NOMO-1 treated with DMSO at 0.1 percent for 48 hours (cell line): Measurements from ENCODE around the gene MAP4K1.
"Not testable (repeated sequence)": the region's sequence is repeated elsewhere in the genome, so short reads cannot be mapped to it uniquely, and the experiment has no call there.

Experiments used
- DNase-seq: peaks from one replicate; lab custom pipeline; 2025; ENCODE audit not compliant: unreplicated experiment; lab: John Stamatoyannopoulos, UW

The MAP4K1 gene

DNA sequence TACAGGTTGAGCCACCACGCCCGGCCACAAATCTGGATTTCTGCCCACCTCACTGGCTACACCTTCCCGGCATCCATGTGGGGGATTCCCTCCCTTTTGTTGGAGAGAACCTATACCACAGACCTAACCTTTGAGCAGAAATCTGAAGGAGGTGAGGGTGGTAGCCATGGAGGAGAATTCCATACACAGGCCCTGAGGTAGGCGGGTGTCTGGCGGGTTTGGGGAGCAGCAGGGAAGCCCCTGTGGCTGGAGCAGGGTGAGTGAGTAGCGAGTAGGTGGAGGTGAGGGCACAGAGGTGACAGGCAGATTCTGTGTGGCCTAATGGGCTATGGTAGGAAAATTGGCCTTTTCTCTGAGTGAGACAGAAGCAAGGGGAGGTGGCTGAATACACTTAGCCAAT lies 11.8 kb upstream of the MAP4K1 start:
- DNase-seq: no peak

DNA sequence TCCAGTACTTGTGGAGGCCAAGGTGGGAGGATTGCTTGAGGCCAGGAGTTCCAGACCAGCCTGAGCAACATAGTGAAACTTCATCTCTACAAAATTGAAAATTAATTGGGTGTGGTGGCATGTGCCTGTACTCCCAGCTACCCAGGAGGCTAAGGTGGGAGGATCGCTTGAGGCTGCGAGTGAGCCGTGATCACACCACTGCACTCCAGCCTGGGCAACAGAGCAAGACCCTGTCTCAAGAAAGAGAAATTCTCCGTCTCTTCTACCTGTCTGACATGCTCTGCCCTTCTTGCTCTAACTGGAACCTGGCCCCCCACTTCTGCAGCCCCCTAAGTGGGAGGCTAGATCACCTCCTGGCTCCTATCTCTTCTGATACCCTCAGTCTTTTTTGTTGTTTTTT lies 8.6 kb upstream of the MAP4K1 start:
- DNase-seq: no peak

DNA sequence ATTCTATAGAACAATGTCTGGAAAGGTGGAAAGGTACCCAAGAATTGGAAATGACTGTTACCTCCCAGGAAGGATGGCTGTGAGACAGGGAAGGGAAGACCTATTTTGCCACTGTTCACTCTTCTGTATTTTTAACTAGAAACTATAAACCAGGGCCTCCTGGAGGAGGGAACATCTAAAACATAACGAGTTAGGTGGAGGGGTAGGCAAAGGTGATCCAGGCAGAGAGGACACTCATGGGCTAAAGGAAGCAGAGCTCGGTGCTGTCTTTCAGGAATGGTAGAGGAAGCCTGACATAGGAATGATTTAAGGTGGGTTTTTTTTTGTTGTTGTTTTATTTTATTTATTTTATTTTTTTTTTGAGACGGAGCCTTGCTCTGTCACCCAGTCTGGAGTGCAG lies 7.1 kb upstream of the MAP4K1 start:
- no peak for DNase-seq

DNA sequence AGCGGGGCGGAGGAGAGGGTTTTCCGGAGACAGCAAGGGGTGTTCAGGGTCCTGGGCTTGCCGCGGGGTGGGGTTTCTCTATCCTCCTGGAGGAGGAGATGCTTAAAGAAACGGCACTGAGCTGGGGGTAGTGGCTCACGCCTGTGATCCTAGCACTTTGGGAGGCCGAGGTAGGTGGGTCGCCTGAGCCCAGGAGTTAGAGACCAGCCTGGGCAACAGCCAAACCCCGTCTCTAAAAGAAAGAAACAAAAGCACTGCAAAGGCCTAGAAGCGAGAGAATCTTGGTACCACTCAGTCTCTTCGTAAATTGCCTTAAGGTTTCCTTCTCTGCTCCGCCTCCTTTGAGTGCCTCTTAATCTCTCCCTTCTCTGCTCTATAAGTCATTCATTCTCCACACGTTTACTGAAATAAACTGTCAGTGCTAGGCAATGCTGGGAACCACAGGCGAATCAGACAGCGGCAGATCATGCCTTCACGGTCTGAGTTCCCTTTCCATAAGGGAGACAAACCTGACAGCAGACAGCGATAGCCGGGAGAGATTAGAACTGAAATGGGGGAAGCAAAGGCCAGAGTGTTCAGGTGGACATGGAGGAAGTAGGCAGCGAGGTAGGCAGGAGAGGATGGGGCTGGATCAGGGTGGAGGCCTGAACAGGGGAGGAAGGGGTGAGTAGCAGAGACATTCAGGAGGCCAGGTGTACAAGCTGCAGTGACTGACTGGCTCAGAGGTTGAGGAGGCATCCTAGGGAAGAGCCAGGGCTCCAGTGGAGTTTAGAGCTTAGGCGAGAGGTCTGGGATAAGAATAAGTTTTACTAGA lies 1.8 kb upstream of the MAP4K1 start:
- DNase-seq: no peak

DNA sequence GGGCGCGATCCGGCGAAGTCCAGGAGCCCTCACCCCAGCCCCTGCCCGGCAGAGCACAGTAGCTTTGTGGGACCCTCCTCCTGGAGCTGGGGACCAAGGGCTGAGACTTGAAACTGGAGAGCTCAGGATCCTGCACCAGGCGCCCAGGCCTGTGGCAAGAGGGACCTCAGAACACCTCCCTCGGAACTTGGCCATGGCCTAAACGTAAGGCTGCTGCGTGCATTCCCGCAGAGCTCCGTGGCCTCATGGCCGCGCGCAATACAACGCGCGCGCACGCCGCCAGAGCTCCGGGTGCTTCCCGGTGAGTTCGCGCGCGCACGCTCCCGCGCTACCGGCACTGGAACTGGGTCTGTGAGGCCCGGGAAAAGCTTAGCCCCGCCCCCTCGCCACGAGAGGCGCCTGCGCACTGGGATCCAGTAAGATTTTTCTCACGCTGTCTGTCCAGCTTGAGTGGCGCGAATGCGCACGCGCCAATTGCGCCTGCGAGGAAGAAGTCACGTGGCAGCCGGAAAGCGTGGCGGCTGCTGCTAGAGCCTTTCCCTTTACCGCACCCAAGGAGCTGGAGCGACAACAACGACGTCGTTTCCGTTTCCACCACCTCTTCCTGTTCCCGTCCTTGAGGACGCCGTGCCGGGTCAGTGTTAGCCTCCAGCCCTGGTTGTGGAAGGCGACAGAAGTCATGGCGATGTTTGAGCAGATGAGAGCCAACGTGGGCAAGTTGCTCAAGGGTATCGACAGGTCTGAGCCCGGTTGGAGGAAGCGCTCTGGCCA lies 1.0 kb upstream of the MAP4K1 start, which contains the start of gene EIF3K:
TSS of gene EIF3K (plus strand) at position 599 of the 771 bp plus-strand sequence. CDS start at position 680, 81 bp downstream.
- peak; percentile 99 for DNase-seq

DNA sequence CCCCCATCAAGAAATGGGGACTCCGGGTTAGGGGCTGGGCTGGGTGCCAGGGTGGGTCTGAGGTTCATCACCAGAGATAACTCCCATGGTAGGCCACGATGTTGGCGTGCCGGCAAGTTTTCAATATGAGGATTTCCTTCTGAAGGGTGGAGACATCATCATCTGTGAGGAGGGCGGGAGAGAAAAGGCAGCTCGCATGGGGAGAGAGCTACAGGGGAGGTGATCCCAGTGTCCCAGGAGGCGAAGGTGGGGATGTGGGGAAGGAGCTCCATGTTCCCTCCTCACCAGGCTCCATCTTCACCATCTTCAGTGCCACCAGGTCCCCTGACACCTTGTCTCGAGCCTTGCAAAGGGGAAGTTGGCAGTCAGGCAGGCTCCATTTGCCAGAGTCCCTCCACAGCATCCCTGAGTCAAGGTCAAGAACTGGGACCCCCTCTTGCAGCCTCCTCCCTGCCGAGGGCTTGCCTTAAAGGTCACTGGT lies 430 bp downstream of the MAP4K1 start:
- DNase-seq: no peak

DNA sequence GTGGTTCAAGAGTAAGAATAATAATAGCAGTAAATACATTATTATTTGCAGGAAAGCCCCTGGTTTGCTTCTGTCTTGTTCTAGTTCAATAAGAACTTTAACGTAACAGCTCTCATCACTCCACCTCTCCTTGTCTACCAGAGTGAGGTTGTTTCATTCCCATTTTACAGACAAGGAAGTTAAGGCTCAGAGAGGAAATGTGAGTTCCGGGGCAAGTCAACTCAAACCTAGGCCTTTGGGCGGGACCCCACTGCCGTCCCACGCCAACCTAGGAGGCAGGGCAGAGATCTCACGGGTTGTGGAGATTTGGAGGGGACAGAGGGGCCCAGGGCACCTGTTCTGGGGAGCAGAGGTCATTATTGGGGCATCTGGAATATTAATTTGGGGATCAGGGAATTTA lies 1.5 kb downstream of the MAP4K1 start:
- no peak for DNase-seq

DNA sequence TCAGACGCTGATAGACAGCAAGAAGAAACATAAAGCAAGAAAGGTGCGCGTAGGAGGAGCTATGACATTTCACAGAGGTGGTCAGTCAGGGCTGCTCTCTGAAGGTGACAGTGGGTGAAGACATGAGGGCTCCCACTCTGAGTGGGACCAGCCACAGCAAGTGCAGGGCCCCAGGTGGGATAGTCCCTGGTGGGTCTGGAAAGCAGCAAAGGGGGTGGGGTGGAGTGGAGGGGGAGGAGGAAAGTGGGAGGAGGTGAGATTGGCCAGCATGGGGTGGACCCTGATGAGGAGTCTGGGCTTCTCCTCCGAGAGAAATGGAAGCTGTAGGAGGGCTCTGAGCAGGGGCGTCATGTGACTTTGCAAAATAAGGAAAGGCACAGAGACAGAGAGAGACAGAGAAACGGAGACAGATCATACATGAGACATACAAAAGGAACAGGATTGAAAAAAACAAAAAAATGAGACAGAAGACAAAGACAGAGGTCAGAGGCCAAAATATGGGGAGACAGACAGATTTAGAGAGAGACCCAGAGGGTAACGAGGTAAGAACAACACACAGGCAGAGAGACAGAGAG lies 2.7 kb downstream of the MAP4K1 start:
- DNase-seq: no peak

DNA sequence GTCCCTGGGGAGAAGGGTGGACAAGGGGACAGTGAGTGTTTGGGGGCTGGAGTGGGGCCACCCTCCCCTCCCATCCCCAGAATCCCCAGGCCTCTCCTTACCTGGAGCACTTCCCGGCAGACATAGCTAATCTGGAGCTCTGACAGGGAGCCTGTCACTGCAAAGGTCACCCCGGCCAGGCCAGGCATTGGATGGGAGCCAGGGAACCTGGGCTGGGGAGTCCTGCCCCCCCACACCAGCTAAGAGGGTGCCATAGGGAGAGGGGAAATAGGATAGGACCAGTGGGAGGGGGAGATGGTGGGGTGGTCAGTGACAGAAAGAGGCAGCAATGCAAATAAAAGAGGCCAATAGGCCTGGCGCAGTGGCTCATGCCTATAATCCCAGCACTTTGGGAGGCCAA lies 3.5 kb downstream of the MAP4K1 start:
- no peak for DNase-seq

DNA sequence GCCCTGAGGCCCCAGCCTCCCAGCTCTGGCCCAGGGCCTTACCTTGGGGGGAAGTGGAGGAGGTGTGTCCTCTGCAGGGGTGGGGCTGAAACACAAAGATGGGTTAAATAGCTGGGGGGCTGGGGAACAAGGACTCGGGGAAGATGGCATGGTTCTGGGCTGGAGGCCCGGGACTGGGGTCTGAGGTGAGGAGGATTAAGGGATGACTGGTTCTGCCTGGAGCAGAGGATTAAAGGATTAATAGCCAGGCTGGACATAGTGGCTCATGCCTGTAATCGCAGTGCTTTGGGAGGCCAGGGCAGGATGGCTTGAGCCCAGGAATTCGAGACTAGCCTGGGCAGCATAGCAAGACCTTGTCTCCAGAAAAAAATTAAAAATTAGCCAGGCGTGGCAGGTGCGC lies 11.6 kb downstream of the MAP4K1 start:
- no peak for DNase-seq

DNA sequence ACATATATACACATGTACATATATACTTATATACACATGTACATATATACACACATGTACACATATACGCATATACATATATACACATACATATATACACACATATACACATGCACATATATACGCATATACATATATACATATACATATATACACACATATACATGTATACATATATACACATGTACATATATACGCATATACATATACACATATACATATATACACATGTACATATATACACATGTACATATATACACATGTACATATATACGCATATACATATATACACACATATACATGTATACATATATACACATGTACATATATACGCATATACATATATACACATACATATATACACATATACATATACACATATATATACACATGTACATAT lies 14.9 kb downstream of the MAP4K1 start:
- DNase-seq: not testable (repeated sequence)

DNA sequence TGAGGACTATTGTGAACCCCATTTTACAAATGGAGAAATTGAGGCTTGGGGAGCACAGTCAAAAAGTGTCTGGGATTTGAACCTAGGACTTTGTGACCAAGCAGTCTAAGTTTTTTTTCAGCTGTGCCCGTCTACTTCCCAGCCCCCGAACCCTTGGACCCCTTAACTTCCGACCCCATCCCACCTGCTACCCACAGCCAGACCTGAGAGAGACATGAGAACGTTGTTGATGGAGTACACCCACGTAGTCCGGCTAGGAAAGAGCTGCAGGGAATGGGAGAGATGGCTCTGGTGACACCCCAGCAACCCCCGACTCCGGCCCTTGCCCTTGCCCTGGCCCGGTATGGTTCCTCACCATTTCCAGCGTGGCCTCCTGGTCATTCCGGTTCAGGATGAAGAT lies 18.0 kb downstream of the MAP4K1 start:
- no peak for DNase-seq

DNA sequence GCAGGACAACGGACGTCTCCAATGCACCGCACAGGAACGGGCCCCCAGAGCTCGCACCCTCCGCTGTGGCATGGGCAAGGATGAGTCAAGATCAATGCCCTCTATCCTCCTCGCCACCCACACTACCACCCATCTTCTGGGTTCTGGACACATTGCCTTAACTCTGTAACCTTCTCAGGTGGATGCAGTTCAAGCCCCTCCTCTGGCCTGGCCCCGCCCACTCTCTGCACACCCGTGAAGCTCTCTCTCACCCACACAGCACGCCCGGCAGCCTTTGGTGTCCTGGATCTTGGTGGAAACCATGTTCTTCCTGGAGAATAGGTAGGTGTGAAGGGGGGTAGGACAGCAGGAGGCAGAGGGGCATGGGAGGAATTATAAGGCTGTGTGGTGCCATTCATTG lies 20.7 kb downstream of the MAP4K1 start:
- DNase-seq: no peak

DNA sequence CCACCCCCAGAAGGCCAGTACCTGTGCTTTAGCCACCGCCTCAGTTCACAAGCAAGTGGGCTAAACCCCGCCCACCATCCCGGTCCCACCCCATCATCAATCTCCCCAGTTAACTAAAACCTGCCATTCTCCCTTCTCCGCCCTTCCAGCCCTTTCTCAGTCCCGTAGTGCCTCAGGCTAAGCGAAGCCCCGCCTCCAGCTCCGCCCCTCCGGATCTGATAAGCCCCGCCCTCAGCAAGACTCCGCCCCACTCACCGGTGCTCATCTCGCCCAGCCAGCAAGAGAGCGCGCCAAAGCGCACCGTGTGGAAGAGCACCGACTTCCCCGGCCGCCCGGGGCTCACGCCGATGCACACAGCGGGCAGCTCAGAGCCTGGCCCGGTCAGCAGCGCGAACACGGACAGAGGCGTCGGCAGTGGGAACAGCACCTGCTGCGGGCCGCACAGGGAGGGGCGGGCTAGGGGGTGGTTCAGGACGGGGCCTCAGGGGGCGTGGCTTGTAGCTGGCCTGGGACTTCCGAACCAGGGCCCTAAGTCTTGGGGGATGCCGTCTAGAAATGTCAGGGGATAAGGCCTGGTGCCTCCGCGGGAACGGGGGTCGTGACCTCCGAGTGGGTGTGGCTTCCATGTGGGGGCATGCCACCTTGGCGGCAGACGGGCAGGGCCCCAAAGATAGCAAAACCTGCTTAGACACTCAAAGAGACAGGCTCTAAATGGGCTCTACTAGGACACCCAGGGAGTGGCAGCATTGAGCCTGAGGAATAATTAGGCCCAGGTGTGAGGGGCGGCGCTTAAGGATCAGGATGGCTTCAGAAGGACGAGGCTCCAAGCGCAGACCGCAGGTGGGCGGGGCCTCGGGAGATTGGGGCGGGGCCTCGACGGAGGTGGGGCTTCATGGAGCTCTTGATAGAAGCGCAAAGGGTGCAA lies 21.4 kb downstream of the MAP4K1 start:
- DNase-seq: no peak

DNA sequence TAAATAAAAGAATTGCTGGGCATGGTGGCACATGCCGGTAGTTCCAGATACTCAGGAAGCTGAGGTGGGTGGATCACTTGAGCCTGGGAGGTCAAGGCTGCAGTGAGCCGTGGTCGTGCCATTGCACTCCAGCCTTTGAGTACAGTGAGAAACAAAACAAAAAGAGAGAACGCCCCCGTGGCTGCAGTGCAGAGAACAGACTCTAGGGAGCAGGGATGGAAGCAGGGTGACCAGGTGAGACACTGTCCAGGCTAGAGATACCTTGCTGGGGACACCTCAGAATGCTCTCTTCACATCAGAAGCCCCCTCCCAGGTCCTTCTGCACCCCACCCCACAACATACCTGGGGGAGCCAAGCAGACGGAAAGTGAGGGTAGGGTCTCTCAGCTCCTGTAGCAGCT lies 24.8 kb downstream of the MAP4K1 start:
- no peak for DNase-seq

DNA sequence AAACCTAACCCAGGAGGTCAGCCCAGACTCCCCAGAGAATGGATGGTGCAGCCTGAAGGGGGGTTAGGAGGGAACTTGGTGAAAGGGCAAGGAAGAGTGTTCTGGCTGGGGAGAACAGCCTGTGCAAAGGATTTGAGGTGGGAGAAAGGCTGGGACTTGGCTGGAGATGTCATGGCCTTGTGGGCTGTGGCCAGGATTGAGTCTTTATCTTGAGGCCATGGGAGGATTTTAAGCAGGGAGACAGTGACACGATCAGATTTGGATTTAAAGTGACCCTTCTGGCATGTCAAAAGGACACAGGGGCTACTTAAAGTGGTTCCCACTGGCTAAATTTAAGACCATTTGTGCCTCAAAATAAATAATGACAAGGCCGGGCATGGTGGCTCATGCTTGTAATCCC lies 29.7 kb downstream of the MAP4K1 start:
- no peak for DNase-seq

DNA sequence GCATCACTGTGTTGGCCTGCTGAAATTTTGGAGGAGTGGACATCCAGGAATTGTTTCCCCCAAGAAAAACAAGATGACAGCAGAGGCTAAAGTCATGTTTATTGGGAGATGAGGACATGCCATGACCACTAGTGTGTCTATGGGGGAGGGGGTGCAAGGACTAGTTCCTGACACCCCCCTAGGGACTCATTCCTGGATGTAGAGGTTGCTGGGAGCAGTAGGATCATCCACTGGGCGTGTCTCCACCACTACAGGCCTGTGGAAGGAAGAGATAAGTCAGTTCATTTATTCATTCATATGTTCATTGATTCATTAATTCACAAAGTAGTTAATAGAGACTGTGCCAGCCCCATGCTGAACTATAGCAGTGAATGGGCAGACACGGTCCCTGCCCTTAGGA lies 30.2 kb downstream of the MAP4K1 start:
- DNase-seq: no peak

DNA sequence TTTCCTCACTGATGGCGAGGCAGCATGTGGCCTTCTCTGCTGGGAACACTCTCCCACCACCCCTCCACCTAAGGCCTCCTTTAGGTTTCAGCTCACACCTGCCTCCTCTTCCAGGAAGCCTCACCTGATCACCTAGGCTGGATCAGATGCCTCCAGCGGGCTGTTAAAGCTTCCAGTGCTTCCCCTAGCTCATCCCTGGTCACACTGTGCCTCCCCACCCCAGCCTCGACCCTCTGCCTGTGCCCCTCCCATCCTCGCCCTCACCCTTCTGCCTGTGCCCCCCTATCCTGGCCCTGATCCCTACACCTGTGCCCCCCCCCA lies 33.8 kb downstream of the MAP4K1 start:
- no peak for DNase-seq

DNA sequence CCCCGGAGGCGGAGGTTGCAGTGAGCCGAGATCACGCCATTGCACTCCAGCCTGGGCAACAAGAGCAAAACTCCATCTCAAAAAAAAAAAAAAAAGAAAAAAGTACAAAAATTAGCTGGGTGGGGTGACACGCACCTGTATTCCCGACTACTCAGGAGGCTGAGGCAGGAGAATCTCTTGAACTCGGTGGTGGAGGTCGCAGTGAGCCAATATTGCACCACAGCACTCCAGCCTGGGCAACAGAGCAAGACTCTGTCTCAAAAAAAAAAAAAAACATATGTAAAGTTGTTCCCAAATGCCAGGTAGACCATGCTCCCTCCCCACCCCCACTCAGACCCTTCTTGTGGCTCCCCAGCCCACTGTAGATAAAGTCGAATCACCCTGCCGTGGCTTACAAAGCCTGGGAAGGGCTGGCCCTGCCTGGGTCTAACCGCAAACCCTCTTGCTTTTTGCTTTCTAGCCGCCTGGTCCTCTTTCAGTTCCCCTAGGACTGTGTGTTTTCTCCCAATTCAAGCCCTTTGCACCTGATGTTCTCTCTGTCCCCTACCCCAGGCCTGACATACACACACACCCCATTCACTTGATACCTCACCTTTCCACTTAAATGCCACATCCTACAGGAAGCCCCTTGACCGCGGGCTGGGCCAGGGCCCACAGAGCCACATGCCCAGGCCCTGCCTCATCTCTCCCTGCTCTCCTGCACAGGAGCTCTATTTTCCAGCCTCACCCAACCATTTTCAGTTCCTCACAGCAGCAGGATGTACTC lies 34.4 kb downstream of the MAP4K1 start:
- DNase-seq: peak; percentile 62

DNA sequence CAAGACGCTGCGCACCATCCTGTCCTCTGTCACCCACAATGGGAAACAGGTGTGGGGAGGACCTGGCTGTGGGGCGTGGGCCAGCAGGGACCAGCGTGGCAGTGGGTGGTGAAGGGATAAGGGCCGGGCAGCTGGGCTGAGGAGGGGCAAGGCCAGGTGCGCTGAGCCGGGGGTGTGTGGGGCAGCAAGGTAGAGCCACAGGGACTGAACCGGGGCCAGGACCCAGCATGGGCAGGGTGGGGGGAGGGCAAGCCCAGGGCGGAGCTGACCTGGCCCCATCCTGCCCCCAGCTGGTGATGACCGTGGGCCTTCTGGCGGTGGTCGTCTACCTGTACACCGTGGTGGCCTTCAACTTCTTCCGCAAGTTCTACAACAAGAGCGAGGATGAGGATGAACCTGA lies 37.7 kb downstream of the MAP4K1 start:
- no peak for DNase-seq
